ENCODE data around the gene LGI2.

LGI2 gene

DNA sequence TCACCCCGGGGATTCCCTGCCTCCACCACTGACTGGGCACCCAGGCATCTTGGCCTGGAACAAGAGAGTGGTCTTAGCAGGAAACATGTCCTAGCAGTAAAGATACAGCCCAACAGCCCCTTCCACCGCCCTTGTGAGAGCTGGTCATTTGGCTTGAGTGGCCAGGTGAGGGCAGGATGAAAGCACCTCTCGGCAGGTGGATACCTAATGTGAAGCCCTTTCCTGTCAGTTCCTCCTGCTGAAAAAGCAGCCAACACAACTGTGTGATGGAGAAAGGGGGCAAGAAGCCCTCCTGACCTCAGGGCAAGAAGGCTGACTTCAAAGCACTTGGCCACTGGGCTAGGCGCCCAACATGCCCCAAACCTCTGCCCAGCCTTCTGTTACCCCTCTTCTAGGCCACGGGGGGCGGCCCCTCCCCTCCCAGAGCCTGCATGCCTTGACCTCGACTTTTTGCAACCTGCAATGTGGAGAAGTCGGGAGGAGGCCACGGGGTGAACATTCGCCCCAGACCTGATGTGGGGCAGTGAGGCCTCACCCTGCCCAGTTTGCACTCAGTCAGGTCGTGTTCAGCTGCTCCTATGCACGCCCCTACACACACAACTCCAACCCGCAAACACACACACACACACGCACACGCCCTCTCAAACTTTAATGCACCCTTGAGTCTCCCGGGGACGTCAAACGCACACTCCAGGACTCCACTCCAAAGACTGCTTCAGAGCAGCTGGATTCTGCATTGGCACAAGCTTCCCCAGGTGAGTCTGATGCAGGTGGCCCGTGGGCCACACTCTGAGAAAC is 1.1 kb downstream of the LGI2 start:
- no peak overlapping the region for H3K4me3 ChIP-seq (ENCODE audit: low read length, poor library complexity, severe bottlenecking)
- H3K9me3 ChIP-seq (ENCODE audit: insufficient read depth, low read depth, low read length): no peaks in the 10 kb centered on the region
- no peaks in the 10 kb centered on the region for H3K4me1 ChIP-seq (ENCODE audit: insufficient read depth, low read length, poor library complexity, severe bottlenecking)
- no peaks in the 10 kb centered on the region for H3K79me2 ChIP-seq (ENCODE audit: insufficient read depth, low read length)
- H3K9me2 ChIP-seq (replicated peaks; ENCODE audit: low read depth, low read length): no peaks in the 10 kb centered on the region
- H3K4me2 ChIP-seq (ENCODE audit: low read depth, low read length, poor library complexity, severe bottlenecking): no peak overlapping the region
- H3K36me3 ChIP-seq (ENCODE audit: insufficient read depth, low read length): no peaks in the 10 kb centered on the region
- no peaks in the 10 kb centered on the region for H3F3A ChIP-seq (ENCODE audit: low read depth)
- no peak overlapping the region for H3K9ac ChIP-seq (ENCODE audit: low read depth, low read length, poor library complexity, severe bottlenecking)
- no peaks in the 10 kb centered on the region for H3K27me3 ChIP-seq (ENCODE audit: insufficient read depth, low read length, poor library complexity, severe bottlenecking)
- no peak for TF ChIP-seq CTCF (conservative IDR thresholded peaks at IDR 0.05; ENCODE audit: low read length)
- no peak for TF ChIP-seq EZH2phosphoT487 (IDR thresholded peaks at IDR 0.05; ENCODE audit: borderline replicate concordance)
- no peaks in the 10 kb centered on the region for H4K20me1 ChIP-seq (ENCODE audit: insufficient read depth, low read length, poor library complexity, severe bottlenecking)
- H2AFZ ChIP-seq (ENCODE audit: low read length): no peak overlapping the region

- H3K36me3 ChIP-seq (ENCODE audit: insufficient read depth, low read length): no peaks in the 10 kb centered on the region
- H3K9me3 ChIP-seq (ENCODE audit: insufficient read depth, low read depth, low read length): no peaks in the 10 kb centered on the region
- no peaks in the 10 kb centered on the region for H3K9me2 ChIP-seq (replicated peaks; ENCODE audit: low read depth, low read length)
- H2AFZ ChIP-seq (ENCODE audit: low read length): no peak overlapping the region
- H3K4me2 ChIP-seq (ENCODE audit: low read depth, low read length, poor library complexity, severe bottlenecking): no peak overlapping the region
- H3K9ac ChIP-seq (ENCODE audit: low read depth, low read length, poor library complexity, severe bottlenecking): no peak overlapping the region
- no peaks in the 10 kb centered on the region for H3K79me2 ChIP-seq (ENCODE audit: insufficient read depth, low read length)
- no peaks in the 10 kb centered on the region for H3K27me3 ChIP-seq (ENCODE audit: insufficient read depth, low read length, poor library complexity, severe bottlenecking)
- no peaks in the 10 kb centered on the region for H3F3A ChIP-seq (ENCODE audit: low read depth)
- no peaks in the 10 kb centered on the region for H3K4me1 ChIP-seq (ENCODE audit: insufficient read depth, low read length, poor library complexity, severe bottlenecking)
- no peak for TF ChIP-seq EZH2phosphoT487 (IDR thresholded peaks at IDR 0.05; ENCODE audit: borderline replicate concordance)
- no peak for TF ChIP-seq CTCF (conservative IDR thresholded peaks at IDR 0.05; ENCODE audit: low read length)
- no peak overlapping the region for H3K4me3 ChIP-seq (ENCODE audit: low read length, poor library complexity, severe bottlenecking)
- no peaks in the 10 kb centered on the region for H4K20me1 ChIP-seq (ENCODE audit: insufficient read depth, low read length, poor library complexity, severe bottlenecking)
Observed at GRCh38 chr4:25028851-25029250, 1.9 kb downstream of the LGI2 start.

GRCh38 chr4:25022766-25023165 is 8.0 kb downstream of the LGI2 start:
- no peaks in the 10 kb centered on the region for H3F3A ChIP-seq (ENCODE audit: low read depth)
- H3K36me3 ChIP-seq (ENCODE audit: insufficient read depth, low read length): no peaks in the 10 kb centered on the region
- no peak overlapping the region for H2AFZ ChIP-seq (ENCODE audit: low read length)
- no peaks in the 10 kb centered on the region for H3K27me3 ChIP-seq (ENCODE audit: insufficient read depth, low read length, poor library complexity, severe bottlenecking)
- no peak overlapping the region for H3K9ac ChIP-seq (ENCODE audit: low read depth, low read length, poor library complexity, severe bottlenecking)
- H3K79me2 ChIP-seq (ENCODE audit: insufficient read depth, low read length): no peaks in the 10 kb centered on the region
- TF ChIP-seq CTCF (conservative IDR thresholded peaks at IDR 0.05; ENCODE audit: low read length) (no peak), EZH2phosphoT487 (IDR thresholded peaks at IDR 0.05; ENCODE audit: borderline replicate concordance) (no peak)
- H3K9me3 ChIP-seq (ENCODE audit: insufficient read depth, low read depth, low read length): no peaks in the 10 kb centered on the region
- no peak overlapping the region for H3K4me2 ChIP-seq (ENCODE audit: low read depth, low read length, poor library complexity, severe bottlenecking)
- no peaks in the 10 kb centered on the region for H3K9me2 ChIP-seq (replicated peaks; ENCODE audit: low read depth, low read length)
- H3K4me3 ChIP-seq (ENCODE audit: low read length, poor library complexity, severe bottlenecking): no peak overlapping the region
- no peaks in the 10 kb centered on the region for H3K4me1 ChIP-seq (ENCODE audit: insufficient read depth, low read length, poor library complexity, severe bottlenecking)
- no peaks in the 10 kb centered on the region for H4K20me1 ChIP-seq (ENCODE audit: insufficient read depth, low read length, poor library complexity, severe bottlenecking)
